HCT116 (cell line): ENCODE results near the gene DMBT1.

Experiments
- POLR2A ChIP-seq: IDR thresholded peaks from 2 replicates; pipeline ENCODE4 v1.7.0; 2011; ENCODE audit warnings: borderline replicate concordance; ENCODE audit not compliant: insufficient read depth, insufficient read length; ENCODE audit errors: extremely low read depth
- YY1 ChIP-seq: IDR thresholded peaks from 2 replicates; pipeline ENCODE4 v1.6.1; 2011; ENCODE audit warnings: low read length, low read depth, moderate library complexity, mild to moderate bottlenecking; ENCODE audit not compliant: insufficient replicate concordance; ENCODE audit errors: extremely low read depth
- TF ChIP-seq, protein P1 (sequence below), 3 experiments: fragments of 200-600 bp in 1 of 3; sonication (generic) in 1 of 3; IDR thresholded peaks in 2 of 3; conservative IDR thresholded peaks in 1 of 3; 2 replicates each; pipeline ENCODE4 v1.5.1; 2012 to 2017; ENCODE audit warnings: low read depth in 2 of 3, low read length in 2 of 3, antibody characterized with exemption in 1 of 3, borderline replicate concordance in 1 of 3, control low read depth in 1 of 3, mild to moderate bottlenecking in 1 of 3, mixed read lengths in 1 of 3, mixed run types in 1 of 3, moderate library complexity in 1 of 3; ENCODE audit not compliant: insufficient read depth in 1 of 3
- TF ChIP-seq, protein P2 (sequence below): IDR thresholded peaks from 2 replicates; pipeline ENCODE4 v1.6.1; 2012; ENCODE audit warnings: low read depth
- TF ChIP-seq, protein P3 (sequence below): IDR thresholded peaks from 2 replicates; pipeline ENCODE4 v1.6.1; 2012

DNA sequence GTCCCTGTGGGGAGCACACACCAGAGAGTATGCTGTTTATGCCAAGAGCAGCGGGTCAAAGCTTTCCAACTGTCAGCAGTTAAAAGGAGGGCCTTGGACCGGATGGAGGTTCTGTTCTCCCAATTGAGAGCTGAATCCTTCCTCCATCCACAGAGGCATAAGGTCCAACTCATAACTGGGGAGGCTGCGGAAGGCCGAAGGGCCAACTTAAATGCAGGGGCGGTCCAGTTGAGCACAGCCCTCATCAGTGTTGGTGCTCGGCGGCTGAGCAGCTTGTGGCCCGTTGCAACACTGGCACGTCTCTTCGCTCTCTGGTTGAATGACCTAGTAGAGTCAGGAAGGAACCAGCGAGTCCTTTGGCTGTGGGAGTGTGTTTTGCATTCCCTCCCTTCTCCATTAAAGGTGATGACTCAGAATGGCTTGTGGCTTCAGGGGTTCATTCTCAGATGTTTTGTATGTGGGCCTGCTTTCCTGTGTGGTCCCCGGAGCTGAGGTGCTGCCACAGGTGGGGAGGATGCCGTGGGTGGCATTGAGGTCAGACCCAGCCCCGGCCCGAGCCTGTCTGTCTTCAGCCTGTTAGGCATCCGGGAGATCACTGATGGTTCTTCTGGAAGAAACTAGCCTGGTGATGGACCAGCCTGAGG is 44.8 kb upstream of the DMBT1 start:
- TF ChIP-seq, protein P1, sequence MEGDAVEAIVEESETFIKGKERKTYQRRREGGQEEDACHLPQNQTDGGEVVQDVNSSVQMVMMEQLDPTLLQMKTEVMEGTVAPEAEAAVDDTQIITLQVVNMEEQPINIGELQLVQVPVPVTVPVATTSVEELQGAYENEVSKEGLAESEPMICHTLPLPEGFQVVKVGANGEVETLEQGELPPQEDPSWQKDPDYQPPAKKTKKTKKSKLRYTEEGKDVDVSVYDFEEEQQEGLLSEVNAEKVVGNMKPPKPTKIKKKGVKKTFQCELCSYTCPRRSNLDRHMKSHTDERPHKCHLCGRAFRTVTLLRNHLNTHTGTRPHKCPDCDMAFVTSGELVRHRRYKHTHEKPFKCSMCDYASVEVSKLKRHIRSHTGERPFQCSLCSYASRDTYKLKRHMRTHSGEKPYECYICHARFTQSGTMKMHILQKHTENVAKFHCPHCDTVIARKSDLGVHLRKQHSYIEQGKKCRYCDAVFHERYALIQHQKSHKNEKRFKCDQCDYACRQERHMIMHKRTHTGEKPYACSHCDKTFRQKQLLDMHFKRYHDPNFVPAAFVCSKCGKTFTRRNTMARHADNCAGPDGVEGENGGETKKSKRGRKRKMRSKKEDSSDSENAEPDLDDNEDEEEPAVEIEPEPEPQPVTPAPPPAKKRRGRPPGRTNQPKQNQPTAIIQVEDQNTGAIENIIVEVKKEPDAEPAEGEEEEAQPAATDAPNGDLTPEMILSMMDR (IDR thresholded peaks at IDR 0.05 in 2 of 3, conservative IDR thresholded peaks at IDR 0.05 in 1 of 3; ENCODE audit: borderline replicate concordance in 1 of 3, insufficient read depth in 1 of 3, low read depth in 2 of 3, low read length in 2 of 3), result no peak
- TF ChIP-seq, protein P2, sequence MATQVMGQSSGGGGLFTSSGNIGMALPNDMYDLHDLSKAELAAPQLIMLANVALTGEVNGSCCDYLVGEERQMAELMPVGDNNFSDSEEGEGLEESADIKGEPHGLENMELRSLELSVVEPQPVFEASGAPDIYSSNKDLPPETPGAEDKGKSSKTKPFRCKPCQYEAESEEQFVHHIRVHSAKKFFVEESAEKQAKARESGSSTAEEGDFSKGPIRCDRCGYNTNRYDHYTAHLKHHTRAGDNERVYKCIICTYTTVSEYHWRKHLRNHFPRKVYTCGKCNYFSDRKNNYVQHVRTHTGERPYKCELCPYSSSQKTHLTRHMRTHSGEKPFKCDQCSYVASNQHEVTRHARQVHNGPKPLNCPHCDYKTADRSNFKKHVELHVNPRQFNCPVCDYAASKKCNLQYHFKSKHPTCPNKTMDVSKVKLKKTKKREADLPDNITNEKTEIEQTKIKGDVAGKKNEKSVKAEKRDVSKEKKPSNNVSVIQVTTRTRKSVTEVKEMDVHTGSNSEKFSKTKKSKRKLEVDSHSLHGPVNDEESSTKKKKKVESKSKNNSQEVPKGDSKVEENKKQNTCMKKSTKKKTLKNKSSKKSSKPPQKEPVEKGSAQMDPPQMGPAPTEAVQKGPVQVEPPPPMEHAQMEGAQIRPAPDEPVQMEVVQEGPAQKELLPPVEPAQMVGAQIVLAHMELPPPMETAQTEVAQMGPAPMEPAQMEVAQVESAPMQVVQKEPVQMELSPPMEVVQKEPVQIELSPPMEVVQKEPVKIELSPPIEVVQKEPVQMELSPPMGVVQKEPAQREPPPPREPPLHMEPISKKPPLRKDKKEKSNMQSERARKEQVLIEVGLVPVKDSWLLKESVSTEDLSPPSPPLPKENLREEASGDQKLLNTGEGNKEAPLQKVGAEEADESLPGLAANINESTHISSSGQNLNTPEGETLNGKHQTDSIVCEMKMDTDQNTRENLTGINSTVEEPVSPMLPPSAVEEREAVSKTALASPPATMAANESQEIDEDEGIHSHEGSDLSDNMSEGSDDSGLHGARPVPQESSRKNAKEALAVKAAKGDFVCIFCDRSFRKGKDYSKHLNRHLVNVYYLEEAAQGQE, result no peak
- TF ChIP-seq POLR2A, result no peak
- no peak for TF ChIP-seq YY1
- TF ChIP-seq, protein P3, sequence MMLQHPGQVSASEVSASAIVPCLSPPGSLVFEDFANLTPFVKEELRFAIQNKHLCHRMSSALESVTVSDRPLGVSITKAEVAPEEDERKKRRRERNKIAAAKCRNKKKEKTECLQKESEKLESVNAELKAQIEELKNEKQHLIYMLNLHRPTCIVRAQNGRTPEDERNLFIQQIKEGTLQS, result no peak
